HG02642 (cell line): ENCODE measurements around the gene STRN4.
"Not testable (repeated sequence)": the region's sequence is repeated elsewhere in the genome, so short reads cannot be mapped to it uniquely, and the experiment has no call there.

ENCODE experiments used
- ATAC-seq: cut with Tn5 transposase; IDR thresholded peaks from one replicate; pipeline ENCODE4 v1.9.1; 2021; ENCODE audit warnings: mild to moderate bottlenecking; ENCODE audit not compliant: unreplicated experiment, poor library complexity

Gene STRN4

DNA sequence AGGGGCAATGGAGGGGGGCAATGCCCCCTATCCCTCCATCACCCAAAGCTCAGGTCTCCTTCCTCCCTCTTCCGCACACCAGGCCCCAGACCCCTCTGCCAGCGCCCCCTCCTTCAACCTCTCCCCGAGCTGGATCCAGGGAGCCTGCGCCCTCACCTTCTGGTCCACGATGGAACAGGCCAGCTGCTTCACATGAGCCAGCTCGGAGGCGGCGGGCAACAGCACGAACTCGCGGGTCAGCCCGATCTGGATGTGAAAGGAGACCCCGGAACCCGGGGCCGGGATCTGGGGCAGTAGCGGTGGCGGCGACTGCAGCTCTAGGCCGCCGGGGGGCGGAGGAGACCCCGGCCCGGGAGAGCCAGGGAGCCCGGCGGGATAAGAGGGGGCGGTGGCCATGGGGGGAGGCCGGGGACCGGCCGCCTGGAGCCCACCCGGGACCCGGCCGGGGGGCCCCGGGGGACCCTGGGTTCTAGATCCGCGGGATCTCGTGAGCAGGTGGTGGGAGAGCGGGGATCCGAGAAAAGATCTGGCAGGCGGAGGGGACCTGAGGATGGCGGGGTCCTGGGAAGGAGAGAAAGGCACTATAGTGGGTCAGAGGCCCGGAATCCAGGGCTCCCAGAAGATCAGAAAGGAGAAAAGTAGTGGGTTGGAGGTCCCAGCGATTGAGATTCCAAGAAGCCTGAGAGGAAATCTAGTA, 30.1 kb downstream of the STRN4 start:
- no peak for ATAC-seq

DNA sequence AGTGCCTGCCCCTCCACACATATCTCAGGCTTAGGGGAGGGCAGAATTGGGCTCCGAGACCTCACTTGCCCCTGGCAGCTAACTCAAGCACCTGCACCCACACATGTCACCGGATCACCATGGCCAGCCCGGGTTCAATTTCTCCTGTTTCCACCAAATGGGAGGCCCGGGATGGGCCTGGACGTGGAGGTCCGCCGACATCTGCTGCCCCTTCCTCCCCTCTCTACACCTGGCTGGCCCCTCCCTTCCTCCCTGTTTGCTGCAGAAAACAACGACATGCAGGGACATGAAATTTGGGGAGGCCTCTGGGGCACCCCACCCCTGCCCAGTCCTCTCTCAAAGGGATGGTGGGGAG, 30.7 kb downstream of the STRN4 start:
- ATAC-seq, result no peak

DNA sequence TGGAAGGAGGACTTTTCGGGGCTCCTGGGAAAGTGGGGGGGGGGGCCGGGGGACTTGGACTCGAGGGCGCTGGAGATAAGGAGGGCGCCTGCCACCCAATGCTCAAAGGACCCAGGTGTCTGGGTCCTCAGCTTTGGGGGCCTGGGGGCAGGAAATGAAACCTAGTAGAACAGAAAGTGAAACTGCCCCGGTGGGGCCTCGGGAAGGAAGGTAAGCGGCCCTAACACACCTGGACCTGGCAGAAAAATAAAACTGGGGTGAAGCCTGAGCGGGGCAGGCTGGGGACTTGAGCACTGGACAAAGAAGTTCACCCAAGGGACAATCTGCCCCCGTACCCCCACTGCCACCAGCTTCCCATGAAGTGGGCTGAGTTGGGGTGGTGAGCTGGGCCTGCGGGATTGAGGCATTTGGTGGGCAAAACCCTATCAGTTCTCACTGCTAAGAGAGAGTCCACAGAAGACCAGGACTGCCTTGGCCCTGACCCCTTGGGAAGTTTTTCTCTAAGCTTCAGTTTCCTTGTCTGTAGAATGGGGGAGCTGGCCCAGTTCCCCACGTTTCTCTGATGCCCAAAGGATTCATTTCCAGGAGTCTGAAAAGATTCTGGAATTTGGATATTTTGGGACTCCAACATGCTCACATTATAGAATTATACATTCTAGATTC, 31.7 kb downstream of the STRN4 start:
- ATAC-seq, result peak; percentile 35

DNA sequence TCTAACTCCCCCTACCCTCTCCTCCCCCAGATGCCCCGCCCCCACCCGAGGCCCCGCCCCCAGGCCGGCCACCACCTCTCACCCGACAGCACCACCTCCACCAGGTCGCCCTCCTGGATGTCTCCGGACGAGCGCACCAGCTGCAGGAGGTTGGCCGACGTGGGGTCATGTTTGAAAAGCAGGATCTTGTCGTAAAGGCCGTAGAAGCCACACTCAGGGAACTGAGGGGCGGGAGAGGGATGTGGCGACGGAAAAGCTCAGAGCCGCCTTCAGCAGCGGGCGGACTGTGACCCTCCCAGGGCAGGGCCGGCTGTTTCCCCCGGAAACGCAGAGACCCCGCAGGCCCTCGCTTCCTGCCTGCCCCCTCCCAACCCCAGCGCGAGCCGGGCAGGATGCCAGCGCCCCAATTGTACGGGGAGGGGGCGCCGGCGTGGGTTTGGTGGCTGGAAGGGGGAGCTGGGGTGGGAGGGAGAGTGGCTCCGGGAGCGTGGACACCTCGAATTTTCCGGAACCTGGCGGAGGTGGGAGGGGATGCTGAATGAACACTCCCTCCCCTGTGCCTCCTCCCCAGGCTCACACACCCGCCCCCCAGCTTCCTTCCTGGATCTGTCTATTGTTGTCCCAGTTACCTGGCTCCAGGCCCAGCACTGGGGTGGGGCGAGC, 32.3 kb downstream of the STRN4 start:
- ATAC-seq, result peak; percentile 12

DNA sequence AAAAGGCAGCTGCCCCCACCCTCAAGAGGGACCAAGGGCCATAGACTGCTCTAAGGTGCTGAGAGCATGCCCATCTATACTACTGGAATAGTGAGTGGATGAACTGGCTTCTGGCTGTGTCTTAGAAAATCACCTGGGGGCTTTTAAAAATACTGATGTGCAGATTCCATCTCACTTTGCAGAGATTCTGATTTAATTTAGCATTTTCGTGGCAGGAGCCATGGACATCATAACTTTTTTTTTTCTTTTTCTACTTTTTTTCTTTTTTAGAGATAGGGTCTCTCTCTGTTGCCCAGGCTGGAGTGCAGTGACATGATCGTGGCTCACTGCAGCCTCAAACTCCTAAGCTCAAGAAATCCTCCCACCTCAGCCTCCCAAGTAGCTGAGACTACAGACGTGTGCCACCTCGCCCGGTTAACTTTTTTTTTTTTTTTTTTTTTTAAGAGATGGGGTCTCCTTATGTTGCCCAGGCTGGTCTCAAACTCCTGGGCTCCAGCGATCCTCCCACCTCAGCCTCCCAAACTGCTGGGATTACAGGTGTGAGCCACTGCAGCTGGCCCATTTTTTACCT, 33.4 kb downstream of the STRN4 start:
- not testable (repeated sequence) for ATAC-seq

DNA sequence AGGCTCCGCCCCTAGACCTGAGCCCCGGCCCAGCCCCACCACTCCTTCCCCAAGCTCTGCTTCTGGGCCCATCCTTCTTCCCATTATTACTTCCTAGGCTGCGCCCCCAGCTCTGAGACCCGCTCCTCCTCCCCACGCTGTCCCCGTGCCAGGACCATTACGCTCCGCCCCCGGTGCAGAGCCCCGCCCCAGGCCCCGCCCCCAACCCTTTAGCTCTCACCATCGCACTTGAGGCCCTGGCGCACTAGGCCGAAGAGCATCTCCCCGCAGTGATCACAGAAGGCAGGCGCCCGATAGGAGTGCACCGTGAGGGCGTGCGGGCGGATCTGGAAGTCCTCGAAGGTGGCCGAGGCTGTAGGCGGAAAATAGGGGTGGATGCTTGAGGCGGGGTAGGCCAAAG, 35.6 kb downstream of the STRN4 start:
- no peak for ATAC-seq

DNA sequence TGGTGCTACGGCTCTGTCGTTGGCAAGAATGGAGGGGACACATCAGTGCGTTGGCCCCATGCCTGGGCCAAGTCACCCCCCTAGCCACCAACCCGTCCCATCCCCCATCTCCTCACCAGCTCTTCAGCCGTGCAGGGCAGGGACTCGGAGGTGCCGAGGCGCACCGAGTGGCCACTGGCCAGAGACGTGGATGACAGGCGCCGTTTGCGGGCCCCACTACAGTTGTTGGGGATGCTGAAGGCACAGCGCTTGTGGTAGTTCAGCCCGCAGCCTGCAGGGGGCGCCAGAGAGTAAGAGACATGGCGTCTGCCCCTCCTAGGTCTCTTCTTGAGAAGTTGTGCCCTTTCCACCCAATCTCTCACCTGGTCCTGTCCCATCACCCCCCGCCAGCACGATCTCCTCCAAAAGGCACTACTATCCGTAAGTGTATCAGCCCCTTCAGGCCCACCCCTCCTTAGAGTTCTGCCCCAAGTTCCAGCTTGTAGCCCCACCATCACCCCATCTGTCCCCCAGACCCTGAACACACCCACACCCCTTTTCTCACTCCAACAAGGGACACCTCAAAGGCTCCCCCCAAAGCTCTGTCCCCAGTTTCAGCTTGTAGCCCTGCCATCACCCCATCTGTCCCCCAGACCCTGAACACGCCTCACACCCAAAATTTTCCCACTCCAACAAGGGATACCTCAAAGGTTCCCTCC, 41.7 kb downstream of the STRN4 start:
- no peak for ATAC-seq

DNA sequence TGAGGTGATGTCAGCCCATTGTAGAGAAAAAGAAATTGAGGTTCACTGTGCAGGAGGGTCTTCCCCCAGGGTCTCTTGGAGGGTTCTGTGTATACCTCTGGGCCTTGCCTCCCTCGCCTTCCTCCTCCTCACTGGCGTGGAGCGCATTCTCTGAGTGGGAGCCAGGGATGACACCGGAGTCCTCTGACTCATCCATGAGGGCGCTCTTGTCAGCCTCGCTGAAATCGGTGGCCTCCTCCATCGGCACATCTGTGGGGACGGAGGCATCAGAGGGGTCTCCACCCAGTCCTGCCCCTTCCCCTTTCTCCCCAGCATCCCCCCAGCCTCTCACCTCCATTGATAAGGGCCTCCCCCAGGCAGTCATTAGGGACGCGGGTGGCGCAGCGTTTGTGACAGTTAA, 45.5 kb downstream of the STRN4 start:
- no peak for ATAC-seq

DNA sequence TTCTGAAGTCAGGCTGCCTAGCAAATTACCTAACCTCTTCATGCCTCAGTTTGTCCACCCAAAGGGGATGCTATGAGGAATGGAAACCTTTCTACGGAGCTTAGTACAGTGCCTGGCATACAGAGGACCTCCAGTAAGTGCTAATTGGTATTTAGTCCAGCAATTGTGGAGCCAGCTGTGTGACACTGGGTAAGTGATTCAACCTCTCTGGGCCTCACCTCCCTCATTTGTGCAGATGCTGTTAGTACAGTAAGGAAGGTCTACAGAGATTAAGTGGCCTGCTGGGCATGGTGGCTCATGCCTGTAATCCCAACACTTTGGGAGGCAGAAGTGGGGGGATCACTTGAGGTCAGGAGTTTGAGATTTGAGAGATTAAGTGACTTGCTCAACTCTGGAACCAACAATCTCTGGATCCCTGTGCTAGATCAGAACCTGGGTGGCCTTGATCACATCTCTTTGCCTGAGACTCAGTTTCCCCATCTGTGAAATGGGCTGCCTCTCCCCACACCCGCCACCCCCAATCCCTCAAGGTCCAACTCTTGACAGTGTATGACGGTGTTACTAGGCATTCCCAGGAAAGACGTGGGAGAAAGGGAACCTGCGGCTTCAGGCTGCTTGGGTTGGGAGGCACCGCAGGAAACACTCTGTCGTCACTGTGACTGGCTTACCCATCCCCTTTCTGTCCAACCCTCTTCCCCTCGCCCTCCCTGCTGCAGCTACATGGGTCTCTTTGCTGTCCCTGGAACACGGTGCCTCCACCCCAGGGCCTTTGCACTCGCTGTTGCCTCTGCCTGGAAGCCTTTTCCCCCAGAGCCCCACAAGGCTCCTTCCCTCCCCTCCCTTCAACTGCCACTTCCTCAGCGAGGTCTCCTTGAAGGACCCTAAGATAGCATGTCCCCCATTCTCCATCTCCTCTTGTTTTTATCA, 47.6 kb downstream of the STRN4 start:
- ATAC-seq, result no peak

DNA sequence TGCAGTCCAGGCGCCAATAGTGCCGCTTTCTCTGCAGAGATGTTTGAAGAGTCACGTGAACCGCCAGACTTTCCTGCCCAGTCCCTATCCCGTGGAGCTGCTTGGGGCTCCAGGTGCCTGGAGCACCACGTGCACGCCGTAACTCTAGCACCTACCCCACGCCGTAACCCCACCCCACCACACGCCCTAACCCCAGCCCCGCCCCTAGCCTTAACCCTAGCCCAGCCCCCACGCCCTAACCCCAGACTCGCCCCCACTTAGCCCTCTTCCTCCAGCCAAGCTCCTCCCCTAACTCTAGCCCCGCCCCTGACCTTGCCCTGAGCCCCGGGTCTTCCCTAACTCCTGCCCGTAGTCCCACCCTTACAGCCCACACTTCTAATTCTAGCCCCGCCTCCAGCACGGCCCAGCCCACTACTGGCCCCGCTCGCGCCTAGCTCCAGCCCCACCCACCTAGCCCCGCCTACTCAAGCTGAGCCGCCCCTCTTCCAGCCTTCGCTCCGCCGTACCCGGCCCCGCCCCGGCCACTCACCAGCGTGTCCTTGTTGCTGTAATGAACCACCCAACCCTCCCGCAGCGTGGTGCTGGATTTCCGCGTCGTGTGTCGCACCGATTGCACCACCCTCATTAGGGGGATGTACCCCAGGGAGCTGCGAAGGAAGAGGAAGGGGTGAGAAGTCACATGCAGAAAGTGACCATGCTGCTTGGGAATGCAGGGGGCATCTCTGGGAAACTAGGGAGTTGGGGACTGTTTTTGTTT, 48.9 kb downstream of the STRN4 start:
- ATAC-seq, result no peak

DNA sequence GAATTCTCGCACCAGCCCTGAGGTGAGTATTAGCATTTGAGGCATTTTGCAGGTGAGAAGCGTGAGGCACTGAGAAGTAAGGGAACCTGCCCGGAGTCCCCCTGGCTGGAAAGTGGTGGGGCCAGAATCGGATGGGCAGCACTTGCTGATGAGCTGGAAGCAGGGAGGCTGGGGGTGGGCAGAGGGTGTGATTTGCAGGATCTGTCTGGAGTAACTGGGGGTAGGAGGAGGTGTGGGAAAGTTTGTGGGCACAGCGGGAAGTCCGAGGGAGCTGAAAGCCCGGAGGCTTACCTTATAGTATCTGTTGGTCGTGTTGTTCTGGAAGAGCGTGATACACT, 49.4 kb downstream of the STRN4 start:
- no peak for ATAC-seq

DNA sequence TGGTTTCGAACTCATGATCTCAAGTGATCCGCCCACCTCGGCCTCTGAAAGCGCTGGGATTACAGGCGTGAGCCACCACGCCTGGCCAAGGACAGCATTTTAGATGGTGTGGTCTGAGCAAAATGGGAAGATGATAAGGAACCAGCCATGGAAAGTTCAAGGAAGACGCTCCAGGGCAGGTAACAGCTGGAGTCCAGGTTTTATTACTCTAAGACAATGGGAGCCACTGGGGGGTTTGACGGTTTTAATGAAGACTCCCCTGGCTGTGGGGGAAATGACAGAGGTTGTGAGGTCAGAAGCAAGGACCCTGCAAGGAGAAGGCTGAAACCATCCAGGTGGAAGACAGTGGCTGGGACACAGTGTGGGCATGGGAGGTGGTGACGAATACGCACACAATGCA, 50.2 kb downstream of the STRN4 start:
- no peak for ATAC-seq

DNA sequence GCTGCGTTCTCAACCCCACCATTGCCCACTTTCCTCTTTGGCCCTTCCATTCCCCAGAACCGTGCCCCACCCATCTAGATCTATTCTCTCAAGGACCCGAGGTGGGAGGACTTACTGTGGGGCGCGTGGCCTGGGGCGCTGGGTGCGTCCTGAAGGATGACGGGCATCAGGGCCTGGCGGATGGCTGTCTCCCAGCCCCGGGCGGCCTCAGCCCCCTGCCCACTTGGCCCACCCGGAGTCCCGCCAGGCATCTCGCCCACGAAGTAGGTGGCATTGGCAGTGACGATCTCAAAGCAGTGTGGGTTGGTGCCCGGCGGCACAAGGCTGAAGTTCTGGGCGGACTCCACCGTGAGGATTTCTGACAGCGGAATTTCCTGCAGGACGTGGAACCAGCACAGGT, 52.5 kb downstream of the STRN4 start:
- no peak for ATAC-seq

DNA sequence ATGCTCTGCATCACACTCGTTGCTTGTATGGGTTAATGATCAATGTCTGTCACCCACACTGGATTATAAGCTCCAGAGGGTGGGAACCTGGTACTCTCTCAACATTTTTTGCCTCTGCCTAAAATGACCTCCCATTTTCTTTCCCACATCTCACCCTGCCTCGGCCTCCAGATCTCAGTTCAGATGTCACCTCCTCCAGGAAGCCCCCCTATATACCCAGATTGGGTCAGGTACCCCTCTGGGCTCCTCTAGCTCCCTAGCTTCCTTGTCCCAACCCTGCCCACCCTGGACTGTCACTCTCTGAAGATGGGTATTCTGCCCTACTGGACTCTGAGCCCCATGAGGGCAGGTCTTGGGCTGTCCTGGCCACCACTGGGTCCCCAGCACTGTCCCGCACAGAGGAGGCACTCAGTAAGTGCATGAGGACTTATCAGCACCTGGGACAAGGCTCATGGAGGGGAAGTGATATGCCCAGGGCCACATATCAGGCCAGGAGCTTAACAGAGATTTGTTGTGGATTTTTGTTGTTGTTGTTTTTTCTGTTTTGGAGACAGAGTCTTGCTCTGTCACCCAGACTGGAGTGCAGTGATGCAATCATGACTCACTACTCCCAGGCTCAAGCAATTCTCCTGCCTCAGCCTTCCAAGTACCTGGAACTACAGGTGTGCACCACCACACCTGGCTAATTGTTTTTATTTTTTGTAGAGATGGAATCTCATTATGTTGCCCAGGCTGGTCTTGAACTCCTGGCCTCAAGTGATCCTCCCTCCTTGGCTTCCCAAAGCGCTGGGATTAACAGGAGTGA, 53.1 kb downstream of the STRN4 start:
- ATAC-seq, result no peak

DNA sequence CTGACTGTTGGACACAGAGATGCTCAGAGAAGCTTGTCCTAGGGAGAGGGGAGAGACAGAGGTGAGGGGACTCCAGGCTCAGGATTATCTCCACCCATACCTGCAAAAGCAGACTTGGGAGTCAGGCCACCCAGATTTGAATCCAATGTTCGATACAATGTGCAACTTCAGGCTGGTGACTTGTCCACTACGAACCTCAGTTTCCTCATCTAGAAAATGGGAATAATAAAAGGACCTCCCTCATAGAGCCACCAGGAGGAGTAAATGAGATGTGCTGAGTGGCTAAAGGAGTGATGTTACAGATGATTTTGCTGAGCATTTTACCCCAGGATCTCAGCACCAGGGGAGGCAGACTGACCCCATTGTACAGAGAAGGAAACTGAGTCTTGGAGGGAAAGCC, 54.3 kb downstream of the STRN4 start:
- no peak for ATAC-seq

DNA sequence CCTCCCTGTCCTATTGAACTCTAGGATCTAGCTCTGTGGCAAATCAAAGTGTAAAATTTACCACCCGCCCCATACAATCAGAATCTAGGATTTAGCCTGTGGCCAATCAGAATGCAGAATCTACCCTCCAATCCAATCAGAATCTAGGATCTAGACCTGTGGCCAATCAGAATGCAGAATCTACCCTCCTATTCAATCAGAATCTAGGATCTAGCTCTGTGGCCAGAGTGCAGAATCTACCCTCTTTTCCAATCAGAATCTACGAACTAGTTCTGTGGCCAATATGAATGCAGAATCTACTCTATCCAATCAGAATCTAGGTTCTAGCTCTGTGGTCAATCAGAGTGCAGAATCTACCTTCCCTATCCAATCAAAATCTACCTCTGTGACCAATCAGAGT, 55.1 kb downstream of the STRN4 start:
- ATAC-seq, result no peak

DNA sequence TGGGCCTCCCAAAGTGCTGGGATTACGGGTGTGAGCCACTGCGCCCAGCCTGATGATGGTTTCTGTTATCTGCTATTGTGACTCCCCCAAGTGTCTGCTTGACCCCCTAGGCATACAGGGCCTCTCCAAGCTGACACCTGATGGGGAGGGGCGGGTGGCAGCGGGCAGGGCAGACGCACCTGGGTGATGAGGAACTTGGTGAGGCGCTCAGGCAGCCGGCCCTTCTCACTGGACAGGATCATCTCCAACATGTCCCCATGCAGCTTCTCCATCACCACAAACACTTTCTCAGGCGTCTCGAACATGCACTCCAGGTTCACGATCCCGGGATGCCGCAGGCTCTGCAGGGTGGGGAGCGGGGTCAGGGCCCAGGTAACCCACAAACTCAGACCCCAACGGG, 56.9 kb downstream of the STRN4 start:
- no peak for ATAC-seq

DNA sequence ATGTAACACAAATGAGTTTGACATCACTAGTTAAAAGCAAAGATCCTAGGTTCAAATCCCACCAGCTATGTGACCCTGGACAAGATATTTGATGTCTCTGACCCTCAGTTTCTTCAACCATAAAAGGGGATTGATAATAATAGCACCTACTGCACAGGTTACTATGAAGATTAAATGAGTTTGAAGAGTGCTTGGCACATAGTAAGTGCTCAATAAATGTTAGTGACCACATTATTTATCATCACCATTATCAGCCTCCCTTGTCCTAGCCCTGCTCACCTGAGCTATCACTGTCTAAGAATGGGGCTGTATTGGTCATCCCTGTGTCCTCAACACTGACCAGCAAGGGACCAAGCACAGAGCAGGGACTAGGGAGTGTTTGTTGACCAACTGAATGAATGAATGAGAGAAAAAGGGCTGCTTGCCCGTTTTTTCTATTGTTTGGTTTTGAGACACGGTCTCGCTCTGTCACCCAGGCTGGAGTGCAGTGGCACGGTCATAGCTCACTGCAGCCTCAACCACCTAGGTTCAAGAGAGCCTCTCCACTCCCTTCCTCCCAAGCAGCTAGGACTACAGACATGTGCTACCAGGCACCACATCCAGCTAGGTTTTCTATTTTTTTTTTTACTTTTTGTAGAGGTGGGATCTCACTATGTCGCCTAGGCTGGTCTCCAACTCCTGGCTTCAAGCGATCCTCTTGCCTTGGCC, 58.7 kb downstream of the STRN4 start:
- no peak for ATAC-seq
